Keratinocyte (primary cell): ENCODE measurements around the gene CDR2L. TPM values are rescaled to one million over a fixed set of nuclear protein-coding genes. Genes with fewer than 3 reads are reported as not detected.

Experiments
- DNase-seq: peaks from one replicate; pipeline ENCODE4 v3.0.0-alpha.2; 2011; ENCODE audit warnings: low read depth, missing footprints, low spot score
- FAIRE-seq: peaks from 2 replicates; lab custom pipeline; 2011; peaks lifted over from hg19 to GRCh38; lab: Jason Lieb, UNC
- H2AFZ ChIP-seq: 2 replicates; pipeline ENCODE4 v1.6.0; 2012; ENCODE audit warnings: low read length, control low read depth, inconsistent platforms; ENCODE audit not compliant: control insufficient read depth
- H3K27ac ChIP-seq: 2 replicates; pipeline ENCODE4 v1.5.1; 2011; ENCODE audit warnings: low read length; ENCODE audit not compliant: control insufficient read depth, insufficient read depth
- H3K27me3 ChIP-seq: 3 replicates; pipeline ENCODE4 v1.6.0; 2011; ENCODE audit warnings: low read length; ENCODE audit not compliant: control insufficient read depth, insufficient read depth; ENCODE audit errors: extremely low read depth
- H3K36me3 ChIP-seq, 2 experiments: 2 replicates in 1 of 2; 3 replicates in 1 of 2; pipeline ENCODE4 v1.5.1; 2011; ENCODE audit warnings: low read length in 2 of 2, mild to moderate bottlenecking in 1 of 2; ENCODE audit not compliant: control insufficient read depth in 2 of 2, insufficient read depth in 2 of 2; ENCODE audit errors: extremely low read depth in 1 of 2
- H3K4me1 ChIP-seq: 3 replicates; pipeline ENCODE4 v1.5.1; 2011; ENCODE audit warnings: low read length; ENCODE audit not compliant: control insufficient read depth, insufficient read depth; ENCODE audit errors: extremely low read depth
- H3K4me2 ChIP-seq: 3 replicates; pipeline ENCODE4 v1.6.0; 2011; ENCODE audit warnings: low read depth, low read length; ENCODE audit not compliant: control insufficient read depth, insufficient read depth; ENCODE audit errors: extremely low read depth
- H3K4me3 ChIP-seq, 3 experiments: fragments of 200-600 bp in 1 of 3; sonication (generic) in 1 of 3; 2 replicates in 2 of 3; 3 replicates in 1 of 3; pipeline ENCODE4 v1.5.1; 2011 to 2016; ENCODE audit warnings: low read length in 3 of 3, mild to moderate bottlenecking in 3 of 3, control low read depth in 2 of 3, inconsistent platforms in 1 of 3, low read depth in 1 of 3, mixed read lengths in 1 of 3, mixed run types in 1 of 3, moderate library complexity in 1 of 3; ENCODE audit not compliant: control insufficient read depth in 2 of 3, insufficient read depth in 2 of 3; ENCODE audit errors: extremely low read depth in 1 of 3
- H3K79me2 ChIP-seq: 2 replicates; pipeline ENCODE4 v1.6.0; 2012; ENCODE audit warnings: low read length; ENCODE audit not compliant: control insufficient read depth, insufficient read depth
- H3K9ac ChIP-seq: 3 replicates; pipeline ENCODE4 v1.6.0; 2011; ENCODE audit warnings: low read length; ENCODE audit not compliant: control insufficient read depth, insufficient read depth; ENCODE audit errors: extremely low read depth
- H3K9me1 ChIP-seq: 3 replicates; pipeline ENCODE4 v1.6.0; 2011; ENCODE audit warnings: low read length; ENCODE audit not compliant: control insufficient read depth, insufficient read depth; ENCODE audit errors: extremely low read depth
- H3K9me3 ChIP-seq: 2 replicates; pipeline ENCODE4 v1.5.1; 2012; ENCODE audit warnings: low read depth, low read length; ENCODE audit not compliant: control insufficient read depth
- H4K20me1 ChIP-seq: 3 replicates; pipeline ENCODE4 v1.6.0; 2011; ENCODE audit warnings: low read length; ENCODE audit not compliant: control insufficient read depth, insufficient read depth; ENCODE audit errors: extremely low read depth
- EZH2 ChIP-seq: IDR thresholded peaks from one replicate; pipeline ENCODE4 v1.6.1; 2012; ENCODE audit warnings: inconsistent platforms, mild to moderate bottlenecking, low read length, moderate library complexity
- dilution Hi-C: fragments of 300-500 bp; cut with MboI; formaldehyde crosslinking; loops from one replicate; pipeline ENCODE4 v1.7.0; 2020; ENCODE audit warnings: low sequenced_read_pairs; ENCODE audit not compliant: extremely low pct_ligation_motif_present
- polyA plus RNA-seq, 5 experiments: library from polyadenylated mRNA; depleted of rRNA in 3 of 5; stranded (reverse) in 3 of 5; stranded (forward) in 1 of 5; unstranded in 1 of 5; fragments of >200 nt; gene quantifications; 1 replicate in 1 of 5; 2 replicates in 3 of 5; 3 replicates in 1 of 5; pipeline versions ENCODE4 v1.2.1 to v1.2.3, GENCODE V29; 2011 to 2012; ENCODE audit warnings: missing spikeins in 2 of 5, low read depth in 1 of 5, low replicate concordance in 1 of 5
- TF ChIP-seq, protein P1 (sequence below), 3 experiments: IDR thresholded peaks in 1 of 3; conservative IDR thresholded peaks in 1 of 3; optimal IDR thresholded peaks in 1 of 3; 2 replicates in 2 of 3; 3 replicates in 1 of 3; pipeline versions ENCODE3 to v1.5.1; 2011; ENCODE audit warnings: low read length in 3 of 3, mild to moderate bottlenecking in 3 of 3, moderate library complexity in 2 of 3, control low read depth in 1 of 3, inconsistent platforms in 1 of 3; ENCODE audit not compliant: insufficient read depth in 2 of 3; ENCODE audit errors: extremely low read depth in 1 of 3

The CDR2L gene
- polyA plus RNA-seq, 1 donor (not counting 4 experiments of a cell fraction or from before 2014, with no cell fraction given): 7.1 TPM

- no peak for FAIRE-seq
Observed at GRCh38 chr17:75012096-75012345, 24.6 kb downstream of the CDR2L start.

DNA sequence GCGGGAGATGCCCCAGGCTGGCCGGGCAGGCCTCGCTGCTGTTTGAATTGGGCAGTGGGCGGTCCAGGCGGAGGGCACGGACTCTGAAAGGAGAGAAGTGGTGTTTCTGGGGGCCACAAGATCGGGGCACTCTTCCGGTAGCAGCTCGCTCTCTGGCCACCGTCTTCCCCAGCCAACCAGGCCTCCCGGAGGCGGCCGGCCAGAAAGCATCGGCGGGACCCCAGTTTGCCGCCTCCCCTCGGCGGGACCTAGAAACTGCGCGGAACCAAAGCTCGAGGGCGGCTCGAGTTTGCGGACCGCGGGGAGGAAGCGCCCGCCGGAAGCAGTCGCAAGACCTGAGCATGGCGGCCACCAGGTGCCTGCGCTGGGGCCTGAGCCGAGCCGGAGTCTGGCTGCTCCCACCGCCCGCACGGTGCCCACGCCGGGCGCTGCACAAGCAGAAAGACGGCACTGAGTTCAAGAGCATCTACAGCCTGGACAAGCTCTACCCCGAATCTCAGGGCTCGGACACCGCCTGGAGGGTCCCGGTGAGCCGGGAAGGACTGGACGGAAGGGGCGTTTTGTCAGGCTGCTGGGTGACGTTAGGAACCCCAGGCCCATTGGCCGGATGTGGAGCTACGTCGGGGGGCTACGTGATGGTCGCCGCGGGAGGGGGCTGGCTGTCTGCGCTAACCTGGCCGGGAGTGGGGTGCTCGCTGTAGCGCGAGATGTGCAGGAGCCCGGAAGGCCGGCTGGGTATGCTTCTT, 25.1 kb downstream of the CDR2L start, which contains the start of gene MRPL58:
MRPL58 (plus strand) TSS at position 325 of the 746 bp plus-strand sequence; CDS start at position 342, 17 bp downstream.
- dilution Hi-C loops: no loop called here
- Histone ChIP-seq H2AFZ (peak within 1 kb of the TSS; percentile 94), H3K4me2 (peak within 1 kb of the TSS; percentile 98), H3K4me3 (peak within 1 kb of the TSS; percentile 75 to 90 (median 87)), H3K9me1 (peaks cover 4% of the 10 kb centered on the region), H3K27ac (peak within 1 kb of the TSS; percentile 61), H3K4me1 (peaks cover 21% of the 10 kb centered on the region), H3K9me3 (no peaks in the 10 kb centered on the region), H3K9ac (peak within 1 kb of the TSS; percentile 76), H4K20me1 (no peaks in the 10 kb centered on the region), H3K79me2 (peaks cover 26% of the 10 kb centered on the region), H3K36me3 (peaks cover 0 to 2% of the 10 kb centered on the region in 2 experiments), H3K27me3 (no peaks in the 10 kb centered on the region)
- no peak for TF ChIP-seq EZH2
- TF ChIP-seq, protein P1, sequence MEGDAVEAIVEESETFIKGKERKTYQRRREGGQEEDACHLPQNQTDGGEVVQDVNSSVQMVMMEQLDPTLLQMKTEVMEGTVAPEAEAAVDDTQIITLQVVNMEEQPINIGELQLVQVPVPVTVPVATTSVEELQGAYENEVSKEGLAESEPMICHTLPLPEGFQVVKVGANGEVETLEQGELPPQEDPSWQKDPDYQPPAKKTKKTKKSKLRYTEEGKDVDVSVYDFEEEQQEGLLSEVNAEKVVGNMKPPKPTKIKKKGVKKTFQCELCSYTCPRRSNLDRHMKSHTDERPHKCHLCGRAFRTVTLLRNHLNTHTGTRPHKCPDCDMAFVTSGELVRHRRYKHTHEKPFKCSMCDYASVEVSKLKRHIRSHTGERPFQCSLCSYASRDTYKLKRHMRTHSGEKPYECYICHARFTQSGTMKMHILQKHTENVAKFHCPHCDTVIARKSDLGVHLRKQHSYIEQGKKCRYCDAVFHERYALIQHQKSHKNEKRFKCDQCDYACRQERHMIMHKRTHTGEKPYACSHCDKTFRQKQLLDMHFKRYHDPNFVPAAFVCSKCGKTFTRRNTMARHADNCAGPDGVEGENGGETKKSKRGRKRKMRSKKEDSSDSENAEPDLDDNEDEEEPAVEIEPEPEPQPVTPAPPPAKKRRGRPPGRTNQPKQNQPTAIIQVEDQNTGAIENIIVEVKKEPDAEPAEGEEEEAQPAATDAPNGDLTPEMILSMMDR (optimal IDR thresholded peaks at IDR 0.05 in 1 of 3, IDR thresholded peaks at IDR 0.05 in 1 of 3, conservative IDR thresholded peaks at IDR 0.05 in 1 of 3; ENCODE audit: extremely low read depth in 1 of 3, insufficient read depth in 2 of 3, low read length in 3 of 3): peak in 1 of 3 experiments; percentile 70
- DNase-seq (no peak), FAIRE-seq (no peak)

More at GRCh38 chr17:75012096-75012345, 24.6 kb downstream of the CDR2L start:
- peak overlapping the region; percentile 98 for H3K4me2 ChIP-seq
- H3K27ac ChIP-seq: peak overlapping the region; percentile 61
- peak overlapping the region; percentile 75 to 90 (median 87) for H3K4me3 ChIP-seq
- H3K27me3 ChIP-seq: no peaks in the 10 kb centered on the region
- peaks cover 21% of the 10 kb centered on the region for H3K4me1 ChIP-seq
- H4K20me1 ChIP-seq: no peaks in the 10 kb centered on the region
- DNase-seq: no peak
- peak overlapping the region; percentile 76 for H3K9ac ChIP-seq
- peak overlapping the region; percentile 94 for H2AFZ ChIP-seq
- H3K9me1 ChIP-seq: peaks cover 4% of the 10 kb centered on the region
- TF ChIP-seq EZH2: no peak
- TF ChIP-seq, protein P1 (optimal IDR thresholded peaks at IDR 0.05 in 1 of 3, IDR thresholded peaks at IDR 0.05 in 1 of 3, conservative IDR thresholded peaks at IDR 0.05 in 1 of 3; ENCODE audit: extremely low read depth in 1 of 3, insufficient read depth in 2 of 3, low read length in 3 of 3): no peak
- H3K36me3 ChIP-seq: peaks cover 0 to 2% of the 10 kb centered on the region in 2 experiments
- peaks cover 26% of the 10 kb centered on the region for H3K79me2 ChIP-seq
- no peaks in the 10 kb centered on the region for H3K9me3 ChIP-seq
- dilution Hi-C loops: no loop called here
